Trophoblast cell (in vitro differentiated cells and primary cell): ENCODE measurements around the gene ZFR2.

ENCODE experiments used
- DNase-seq, 2 donors: peaks; one replicate each; pipeline ENCODE4 v3.0.0-alpha.2; 2016
- H2AFZ ChIP-seq: 2 replicates; pipeline ENCODE4 v1.6.1; 2013; ENCODE audit warnings: low read length, moderate library complexity, mild to moderate bottlenecking; ENCODE audit not compliant: insufficient read depth, poor library complexity
- H2AK5ac ChIP-seq: 2 replicates; pipeline ENCODE4 v1.6.1; 2013; ENCODE audit warnings: mild to moderate bottlenecking, low read length
- H2BK120ac ChIP-seq: 2 replicates; pipeline ENCODE4 v1.6.1; 2013; ENCODE audit warnings: low read length, mild to moderate bottlenecking, moderate library complexity; ENCODE audit not compliant: insufficient read depth, poor library complexity
- H2BK12ac ChIP-seq: 2 replicates; pipeline ENCODE4 v1.6.1; 2013; ENCODE audit warnings: mild to moderate bottlenecking, low read length, moderate library complexity
- H2BK5ac ChIP-seq: 2 replicates; pipeline ENCODE4 v1.6.1; 2013; ENCODE audit warnings: low read length, low read depth, moderate library complexity, mild to moderate bottlenecking; ENCODE audit not compliant: poor library complexity
- H3K14ac ChIP-seq: 2 replicates; pipeline ENCODE4 v1.6.1; 2013; ENCODE audit warnings: mild to moderate bottlenecking, low read length
- H3K18ac ChIP-seq: 2 replicates; pipeline ENCODE4 v1.6.1; 2013; ENCODE audit warnings: mild to moderate bottlenecking, low read length
- H3K23ac ChIP-seq: 2 replicates; pipeline ENCODE4 v1.6.1; 2013; ENCODE audit warnings: low read length
- H3K27ac ChIP-seq: 2 replicates; pipeline ENCODE4 v1.5.1; 2013; ENCODE audit warnings: low read depth, mild to moderate bottlenecking, inconsistent platforms, low read length, moderate library complexity
- H3K27me3 ChIP-seq: 2 replicates; pipeline ENCODE4 v1.6.1; 2013; ENCODE audit warnings: inconsistent platforms, mild to moderate bottlenecking, low read length, moderate library complexity; ENCODE audit not compliant: insufficient read depth
- H3K36me3 ChIP-seq, 2 experiments: 1 replicate in 1 of 2; 2 replicates in 1 of 2; pipeline ENCODE4 v1.6.1; 2013; ENCODE audit warnings: low read length in 2 of 2, mild to moderate bottlenecking in 2 of 2, moderate library complexity in 1 of 2; ENCODE audit not compliant: insufficient read depth in 2 of 2, control insufficient read depth in 1 of 2
- H3K4ac ChIP-seq: 2 replicates; pipeline ENCODE4 v1.6.1; 2013; ENCODE audit warnings: low read depth, mild to moderate bottlenecking, low read length, moderate library complexity
- H3K4me1 ChIP-seq, 2 experiments: 1 replicate in 1 of 2; 2 replicates in 1 of 2; pipeline ENCODE4 v1.6.1; 2013; ENCODE audit warnings: low read length in 2 of 2, mild to moderate bottlenecking in 2 of 2, moderate library complexity in 1 of 2; ENCODE audit not compliant: insufficient read depth in 2 of 2, control insufficient read depth in 1 of 2
- H3K4me2 ChIP-seq: 2 replicates; pipeline ENCODE4 v1.6.1; 2013; ENCODE audit warnings: inconsistent platforms, mild to moderate bottlenecking, low read length, moderate library complexity
- H3K4me3 ChIP-seq: 2 replicates; pipeline ENCODE4 v1.5.1; 2013; ENCODE audit warnings: mild to moderate bottlenecking, low read depth, low read length, inconsistent platforms
- H3K79me1 ChIP-seq: one replicate; pipeline ENCODE4 v1.6.1; 2013; ENCODE audit warnings: low read length
- H3K79me2 ChIP-seq: 2 replicates; pipeline ENCODE4 v1.6.1; 2013; ENCODE audit warnings: low read length, mild to moderate bottlenecking; ENCODE audit not compliant: control insufficient read depth, insufficient read depth, poor library complexity
- H3K9ac ChIP-seq: 2 replicates; pipeline ENCODE4 v1.6.1; 2013; ENCODE audit warnings: mild to moderate bottlenecking, low read length
- H3K9me3 ChIP-seq: 2 replicates; pipeline ENCODE4 v1.6.1; 2013; ENCODE audit warnings: low read depth, mild to moderate bottlenecking, control low read depth, inconsistent platforms, low read length; ENCODE audit not compliant: insufficient read depth
- H4K12ac ChIP-seq: 2 replicates; pipeline ENCODE4 v1.6.1; 2013; ENCODE audit warnings: low read depth, mild to moderate bottlenecking, low read length, moderate library complexity
- H4K8ac ChIP-seq: 2 replicates; pipeline ENCODE4 v1.6.1; 2013; ENCODE audit warnings: low read depth, mild to moderate bottlenecking, low read length, moderate library complexity
- H4K91ac ChIP-seq: one replicate; pipeline ENCODE4 v1.6.1; 2013; ENCODE audit warnings: low read depth, mild to moderate bottlenecking, low read length, moderate library complexity
- WGBS: extraction: QIAGEN DNeasy Blood & Tissue Kit; methylation state at CpG from one replicate; pipeline ENCODE4 v1.1.7; 2013; ENCODE audit warnings: missing lambda C conversion rate; ENCODE audit not compliant: insufficient read length, insufficient coverage; ENCODE audit errors: extremely low coverage; 5-methylcytosine and 5-hydroxymethylcytosine counted together

The ZFR2 gene

GRCh38 chr19:3837332-3837731 is 31.5 kb downstream of the ZFR2 start:
- Histone ChIP-seq H3K4me1 (no peaks in the 10 kb centered on the region), H3K27me3 (no peaks in the 10 kb centered on the region), H3K79me2 (no peaks in the 10 kb centered on the region), H2BK5ac (no peak overlapping the region), H3K23ac (no peak overlapping the region), H3K14ac (no peak overlapping the region), H3K79me1 (no peaks in the 10 kb centered on the region), H3K4me3 (no peak overlapping the region), H2AK5ac (no peak overlapping the region), H4K12ac (no peak overlapping the region), H3K36me3 (no peaks in the 10 kb centered on the region), H3K4me2 (no peak overlapping the region), H3K18ac (no peak overlapping the region), H2BK120ac (no peak overlapping the region), H2BK12ac (no peak overlapping the region), H2AFZ (no peak overlapping the region), H3K9me3 (peaks cover 7% of the 10 kb centered on the region), H4K8ac (no peak overlapping the region), H3K27ac (no peak overlapping the region), H3K4ac (no peak overlapping the region), H3K9ac (no peak overlapping the region), H4K91ac (no peak overlapping the region)
- no peak for DNase-seq
- WGBS: no CpG with 5 or more reads among the region's 17 CpGs

GRCh38 chr19:3836887-3837286 is 32.0 kb downstream of the ZFR2 start:
- H3K9me3 ChIP-seq: peaks cover 7% of the 10 kb centered on the region
- no peak overlapping the region for H3K4me3 ChIP-seq
- H4K12ac ChIP-seq: no peak overlapping the region
- no peak overlapping the region for H4K8ac ChIP-seq
- H4K91ac ChIP-seq: no peak overlapping the region
- no peaks in the 10 kb centered on the region for H3K27me3 ChIP-seq
- no peak overlapping the region for H2BK5ac ChIP-seq
- H3K18ac ChIP-seq: no peak overlapping the region
- no peak for DNase-seq
- no peak overlapping the region for H3K4me2 ChIP-seq
- no peaks in the 10 kb centered on the region for H3K4me1 ChIP-seq
- H3K4ac ChIP-seq: no peak overlapping the region
- no peaks in the 10 kb centered on the region for H3K79me1 ChIP-seq
- WGBS: no CpG with 5 or more reads among the region's 6 CpGs
- no peak overlapping the region for H3K9ac ChIP-seq
- H3K79me2 ChIP-seq: no peaks in the 10 kb centered on the region
- H2BK12ac ChIP-seq: no peak overlapping the region
- H2AFZ ChIP-seq: no peak overlapping the region
- H3K36me3 ChIP-seq: no peaks in the 10 kb centered on the region
- no peak overlapping the region for H2BK120ac ChIP-seq
- H3K27ac ChIP-seq: no peak overlapping the region
- H3K23ac ChIP-seq: no peak overlapping the region
- no peak overlapping the region for H2AK5ac ChIP-seq
- no peak overlapping the region for H3K14ac ChIP-seq

GRCh38 chr19:3835055-3835435 is 33.8 kb downstream of the ZFR2 start:
- H4K8ac ChIP-seq: no peak overlapping the region
- H3K27ac ChIP-seq: no peak overlapping the region
- H3K79me1 ChIP-seq: no peaks in the 10 kb centered on the region
- H3K27me3 ChIP-seq: no peaks in the 10 kb centered on the region
- no CpG with 5 or more reads among the region's 9 CpGs for WGBS
- H2AK5ac ChIP-seq: no peak overlapping the region
- H3K9me3 ChIP-seq: peaks cover 7% of the 10 kb centered on the region
- no peaks in the 10 kb centered on the region for H3K4me1 ChIP-seq
- H2BK12ac ChIP-seq: no peak overlapping the region
- DNase-seq: no peak
- no peak overlapping the region for H4K12ac ChIP-seq
- no peaks in the 10 kb centered on the region for H3K79me2 ChIP-seq
- no peak overlapping the region for H3K9ac ChIP-seq
- H3K18ac ChIP-seq: no peak overlapping the region
- no peak overlapping the region for H2AFZ ChIP-seq
- H2BK120ac ChIP-seq: no peak overlapping the region
- H3K4me2 ChIP-seq: no peak overlapping the region
- no peak overlapping the region for H3K4me3 ChIP-seq
- H3K23ac ChIP-seq: no peak overlapping the region
- H3K14ac ChIP-seq: no peak overlapping the region
- no peak overlapping the region for H4K91ac ChIP-seq
- no peaks in the 10 kb centered on the region for H3K36me3 ChIP-seq
- no peak overlapping the region for H2BK5ac ChIP-seq
- no peak overlapping the region for H3K4ac ChIP-seq

GRCh38 chr19:3834349-3835054 is 34.3 kb downstream of the ZFR2 start:
- H3K27ac ChIP-seq: no peak overlapping the region
- no peak overlapping the region for H3K4ac ChIP-seq
- H3K9me3 ChIP-seq: peaks cover 7% of the 10 kb centered on the region
- no peak overlapping the region for H2AFZ ChIP-seq
- no peak overlapping the region for H2BK5ac ChIP-seq
- no peak overlapping the region for H3K14ac ChIP-seq
- H3K27me3 ChIP-seq: no peaks in the 10 kb centered on the region
- H3K79me1 ChIP-seq: no peaks in the 10 kb centered on the region
- no peak overlapping the region for H4K12ac ChIP-seq
- no peak overlapping the region for H3K9ac ChIP-seq
- no peaks in the 10 kb centered on the region for H3K36me3 ChIP-seq
- H2BK120ac ChIP-seq: no peak overlapping the region
- H3K4me3 ChIP-seq: no peak overlapping the region
- no peak overlapping the region for H2BK12ac ChIP-seq
- no peak overlapping the region for H4K91ac ChIP-seq
- no peaks in the 10 kb centered on the region for H3K4me1 ChIP-seq
- no peak overlapping the region for H3K18ac ChIP-seq
- H3K4me2 ChIP-seq: no peak overlapping the region
- no peak overlapping the region for H2AK5ac ChIP-seq
- DNase-seq: no peak
- no CpG with 5 or more reads among the region's 35 CpGs for WGBS
- H3K23ac ChIP-seq: no peak overlapping the region
- no peak overlapping the region for H4K8ac ChIP-seq
- H3K79me2 ChIP-seq: no peaks in the 10 kb centered on the region
